Ovary (tissue), 9 donors: ENCODE data around the gene TXNDC11. TPM values are rescaled to one million over a fixed set of nuclear protein-coding genes. Genes with fewer than 3 reads are reported as not detected.

Source experiments
- DNase-seq, 5 donors: peaks; one replicate each; pipeline ENCODE4 v3.0.0-alpha.2; 2019 to 2020
- H3K27ac ChIP-seq, 2 donors: fragments of 200-600 bp; one replicate each; pipeline versions ENCODE4 v1.5.1 to v1.8.0; 2019 to 2022
- H3K27me3 ChIP-seq: fragments of 200-600 bp; one replicate; pipeline ENCODE4 v1.8.0; 2022
- H3K36me3 ChIP-seq: fragments of 200-600 bp; sonication (generic); one replicate; pipeline ENCODE4 v1.5.1; 2019
- H3K4me1 ChIP-seq: one replicate; pipeline ENCODE4 v1.8.1; 2013; ENCODE audit warnings: mild to moderate bottlenecking, moderate library complexity; ENCODE audit not compliant: insufficient read depth
- H3K4me3 ChIP-seq: fragments of 200-600 bp; sonication (generic); one replicate; pipeline ENCODE4 v1.5.1; 2017
- H3K9me3 ChIP-seq, 2 donors: fragments of 200-600 bp in 1 of 2; sonication (generic) in 1 of 2; one replicate each; pipeline versions ENCODE4 v1.5.1 to v1.8.1; 2013 to 2019; ENCODE audit warnings: mild to moderate bottlenecking in 1 of 2, moderate library complexity in 1 of 2
- CTCF ChIP-seq, 3 donors: fragments of 450-650 bp in 2 of 3; fragments of 200-600 bp in 1 of 3; IDR thresholded peaks; one replicate each; pipeline versions ENCODE4 v1.5.1 to v1.8.0; 2016 to 2022; ENCODE audit warnings: antibody characterized with exemption in 3 of 3, mild to moderate bottlenecking in 1 of 3
- EP300 ChIP-seq: sonication (generic); formaldehyde crosslinking; IDR thresholded peaks from one replicate; pipeline ENCODE4 v1.6.1; 2017; ENCODE audit warnings: antibody characterized with exemption
- POLR2A ChIP-seq: fragments of 450-650 bp; IDR thresholded peaks from one replicate; pipeline ENCODE4 v1.6.1; 2017; ENCODE audit warnings: antibody characterized with exemption, mild to moderate bottlenecking, moderate library complexity
- WGBS, 3 donors: extraction: QIAGEN DNeasy Blood & Tissue Kit in 1 of 3; methylation state at CpG; one replicate each; pipeline versions ENCODE4 v1.1.5 to v1.1.7; 2013 to 2017; 5-methylcytosine and 5-hydroxymethylcytosine counted together
- intact Hi-C, 4 donors: fragments of 100-400 bp; cut with DNase I; formaldehyde crosslinking; loops; one replicate each; pipeline versions ENCODE4 v1.11.0 to v1.15.1; 2022 to 2023
- polyA plus RNA-seq, 2 donors: library from polyadenylated mRNA; stranded (reverse); fragments of 200-250 nt in 1 of 2; fragments of 350-450 nt in 1 of 2; fragmentation: Illumina TruSeq in 1 of 2; extraction: RNeasy Lipid Tissue Mini Kit (QIAGEN cat#74804) in 1 of 2; gene quantifications; one replicate each; pipeline ENCODE4 v1.2.3, GENCODE V29; 2013 to 2014
- total RNA-seq, 7 donors: library from RNA; depleted of rRNA in 2 of 7; stranded (reverse); fragments of >200 nt in 2 of 7; fragmentation: NEBNext Ultra II Directional in 3 of 7; extraction: Animal tissue kit (Norgen Biotek cat#: 25700) in 3 of 7; gene quantifications; one replicate each; pipeline versions ENCODE4 v1.1.0 to v1.2.4, GENCODE V29; 2016 to 2023
- donor health status: DM: no; HTN: no; CAD: no; lungs with moderate emphysema.
- donor health status: DM: no; HTN: no; CAD: no.
- donor health status: Bipolar disorder and iron deficiency.
- donor health status: DM: yes; HTN: yes; CAD: no.
- donor health status: DM: no; HTN: no; CAD: no.
- donor health status: DM: yes; HTN: yes; CAD: no.

Gene TXNDC11
- total and polyA plus RNA-seq, 9 donors: 32.3 to 48.6 (median 39.3) TPM

DNA sequence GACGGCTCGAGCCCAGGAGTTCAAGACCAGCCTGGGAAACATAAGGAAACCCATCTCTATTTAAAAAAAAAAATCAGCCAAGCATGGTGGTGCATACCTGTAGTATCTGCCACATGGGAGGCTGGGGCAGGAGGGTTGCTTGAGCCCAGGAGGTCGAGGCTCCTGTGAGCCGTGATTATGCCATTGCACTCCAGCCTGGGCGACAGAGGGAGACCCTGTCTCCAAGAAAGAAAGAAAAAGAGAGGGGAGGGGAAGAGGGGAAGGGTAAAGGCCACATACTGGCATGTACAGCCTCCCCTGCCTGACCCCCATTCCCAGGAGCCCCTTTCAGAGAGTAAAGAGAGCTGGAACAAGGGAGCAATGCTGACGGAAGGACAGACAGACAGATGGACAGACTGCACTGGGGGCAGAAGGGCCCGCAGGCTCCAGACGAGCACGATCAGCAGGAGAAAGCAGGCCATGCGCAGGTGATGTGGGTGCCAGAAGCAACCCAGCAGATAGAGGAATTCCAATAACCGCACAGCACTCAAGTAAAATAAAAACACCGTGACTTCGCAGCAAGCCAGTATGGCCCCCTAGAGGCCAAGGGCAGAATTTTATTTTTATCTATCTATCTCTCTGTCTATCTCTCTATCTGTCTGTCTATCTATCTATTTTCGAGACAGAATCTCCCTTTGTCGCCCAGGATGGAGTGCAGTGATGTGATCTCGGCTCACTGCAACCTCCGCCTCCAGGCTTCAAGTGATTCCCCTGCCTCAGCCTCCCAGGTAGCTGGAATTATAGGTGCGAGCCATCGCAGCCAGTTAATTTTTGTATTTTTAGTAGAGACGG, 101.5 kb downstream of the TXNDC11 start:
- H3K4me1 ChIP-seq: peaks cover 9% of the 10 kb centered on the region
- H3K9me3 ChIP-seq: no peaks in the 10 kb centered on the region
- 39 to 44% (median 42%) methylated on average over 20 of the region's 20 CpGs for WGBS, 3 donors
- intact Hi-C loops: loop anchor here (2.0 to 10.0 kb wide), 6 partner anchors 54 to 244 kb away; partner anchors contain the start of gene LITAF (in 1 of the 4)
- TF ChIP-seq EP300 (no peak), CTCF (IDR thresholded peaks at IDR 0.05) (peak; percentile 75 to 84 (median 79)), POLR2A (no peak)
- no peak overlapping the region for H3K4me3 ChIP-seq
- peak overlapping the region; percentile 70 to 71 for H3K27ac ChIP-seq
- DNase-seq: peak in 3 of 5 donors; percentile 46 to 52 (median 52)
- no peaks in the 10 kb centered on the region for H3K36me3 ChIP-seq
- no peaks in the 10 kb centered on the region for H3K27me3 ChIP-seq

- Histone ChIP-seq H3K27ac (peak overlapping the region; percentile 71 to 79), H3K36me3 (no peaks in the 10 kb centered on the region), H3K27me3 (no peaks in the 10 kb centered on the region), H3K4me1 (peaks cover 9% of the 10 kb centered on the region), H3K9me3 (no peaks in the 10 kb centered on the region), H3K4me3 (no peak overlapping the region)
- TF ChIP-seq CTCF (IDR thresholded peaks at IDR 0.05): no peak
- peak; percentile 95 for TF ChIP-seq EP300
- peak; percentile 63 for TF ChIP-seq POLR2A
- intact Hi-C loops: loop anchor here (2.0 to 10.0 kb wide), 7 partner anchors 53 to 675 kb away; partner anchors contain the start of gene LITAF (in 1 of the 4)
- 46 to 51% (median 48%) methylated on average over 25 of the region's 25 CpGs for whole genome bisulfite sequencing, 3 donors
- peak; percentile 61 to 87 (median 72) for DNase-seq
Observed at GRCh38 chr16:11639925-11640899, 102.4 kb downstream of the TXNDC11 start.

- no peaks in the 10 kb centered on the region for H3K36me3 ChIP-seq
- no peak overlapping the region for H3K4me3 ChIP-seq
- intact Hi-C loops: loop anchor here in 3 of 4 donors (5.0 to 10.0 kb wide), 3 partner anchors 104 to 674 kb away; no protein-coding TSS in a partner anchor
- TF ChIP-seq CTCF (IDR thresholded peaks at IDR 0.05) (no peak), POLR2A (no peak), EP300 (no peak)
- no peak for DNase-seq
- no peaks in the 10 kb centered on the region for H3K27me3 ChIP-seq
- no peaks in the 10 kb centered on the region for H3K9me3 ChIP-seq
- 45 to 48% (median 47%) methylated on average over 4 of the region's 4 CpGs for WGBS, 3 donors
- peaks cover 9% of the 10 kb centered on the region for H3K4me1 ChIP-seq
- no peak overlapping the region for H3K27ac ChIP-seq
Observed at GRCh38 chr16:11639008-11639562, 103.6 kb downstream of the TXNDC11 start.

GRCh38 chr16:11638140-11638539, 104.5 kb downstream of the TXNDC11 start:
- 91 to 95% (median 93%) methylated on average over 4 of the region's 4 CpGs for WGBS, 3 donors
- intact Hi-C loops: loop anchor here in 3 of 4 donors (5.0 to 10.0 kb wide), 3 partner anchors 103 to 673 kb away; no protein-coding TSS in a partner anchor
- TF ChIP-seq EP300 (no peak), POLR2A (no peak), CTCF (IDR thresholded peaks at IDR 0.05) (no peak)
- no peaks in the 10 kb centered on the region for H3K27me3 ChIP-seq
- H3K4me3 ChIP-seq: no peak overlapping the region
- no peaks in the 10 kb centered on the region for H3K9me3 ChIP-seq
- H3K27ac ChIP-seq: no peak overlapping the region
- no peaks in the 10 kb centered on the region for H3K36me3 ChIP-seq
- no peak for DNase-seq
- peaks cover 12% of the 10 kb centered on the region for H3K4me1 ChIP-seq
